Limb (tissue), 2 donors: Measurements from ENCODE around the gene CCNQ.

Experiments used
- DNase-seq, 2 donors: peaks; one replicate each; pipeline ENCODE4 v3.0.0-alpha.2; 2016; ENCODE audit errors: extremely low spot score in 2 of 2

Gene CCNQ

GRCh38 chrX:153598541-153599191 is at the start of gene CCNQ:
CCNQ (minus strand) TSS chrX:153599139; CDS start chrX:153599073, 66 bp downstream.
- DNase-seq: peak in 1 of 2 donors; percentile 48

GRCh38 chrX:153647461-153648357 is 48.8 kb upstream of the CCNQ start:
- no peak for DNase-seq

- peak in 1 of 2 donors; percentile 59 for DNase-seq
These were observed 47.9 kb upstream of the CCNQ start, which contains the start of gene DUSP9 for GRCh38 chrX:153646620-153647373. DUSP9 (plus strand) TSS chrX:153647203; CDS start chrX:153647954, 751 bp downstream.

- no peak for DNase-seq
These were observed 47.1 kb upstream of the CCNQ start for GRCh38 chrX:153645921-153646488.

GRCh38 chrX:153645151-153645550 is 46.2 kb upstream of the CCNQ start:
- DNase-seq: no peak

- no peak for DNase-seq
These were observed 45.6 kb upstream of the CCNQ start for GRCh38 chrX:153644356-153645125.

GRCh38 chrX:153643431-153644351 is 44.8 kb upstream of the CCNQ start:
- peak in 1 of 2 donors; percentile 44 for DNase-seq

- DNase-seq: no peak
These were observed 43.9 kb upstream of the CCNQ start for GRCh38 chrX:153642655-153643430.

GRCh38 chrX:153642051-153642654 is 43.2 kb upstream of the CCNQ start:
- DNase-seq: peak in 1 of 2 donors; percentile 37

GRCh38 chrX:153641627-153642026 is 42.7 kb upstream of the CCNQ start:
- DNase-seq: no peak

GRCh38 chrX:153640736-153641575 is 42.0 kb upstream of the CCNQ start:
- DNase-seq: no peak

GRCh38 chrX:153640045-153640686 is 41.2 kb upstream of the CCNQ start:
- DNase-seq: no peak

GRCh38 chrX:153639177-153640044 is 40.5 kb upstream of the CCNQ start:
- DNase-seq: no peak

GRCh38 chrX:153638436-153639176 is 39.7 kb upstream of the CCNQ start:
- no peak for DNase-seq

- no peak for DNase-seq
These were observed 39.1 kb upstream of the CCNQ start for GRCh38 chrX:153638041-153638371.
